Measurements from ENCODE around the gene OR13C5.

- TF ChIP-seq CTCF (IDR thresholded peaks at IDR 0.05; ENCODE audit: insufficient read depth, low read depth, low read length) (no peak), EZH2 (IDR thresholded peaks at IDR 0.05; ENCODE audit: insufficient read depth, low read length) (no peak)
Measured at GRCh38 chr9:104608336-104608735, 9.1 kb upstream of the OR13C5 start.
